GM19035 (cell line): Measurements from ENCODE around the gene MEG3.

Source experiments
- ATAC-seq: cut with Tn5 transposase; IDR thresholded peaks from one replicate; pipeline ENCODE4 v1.9.1; 2021; ENCODE audit not compliant: unreplicated experiment

Gene MEG3

DNA sequence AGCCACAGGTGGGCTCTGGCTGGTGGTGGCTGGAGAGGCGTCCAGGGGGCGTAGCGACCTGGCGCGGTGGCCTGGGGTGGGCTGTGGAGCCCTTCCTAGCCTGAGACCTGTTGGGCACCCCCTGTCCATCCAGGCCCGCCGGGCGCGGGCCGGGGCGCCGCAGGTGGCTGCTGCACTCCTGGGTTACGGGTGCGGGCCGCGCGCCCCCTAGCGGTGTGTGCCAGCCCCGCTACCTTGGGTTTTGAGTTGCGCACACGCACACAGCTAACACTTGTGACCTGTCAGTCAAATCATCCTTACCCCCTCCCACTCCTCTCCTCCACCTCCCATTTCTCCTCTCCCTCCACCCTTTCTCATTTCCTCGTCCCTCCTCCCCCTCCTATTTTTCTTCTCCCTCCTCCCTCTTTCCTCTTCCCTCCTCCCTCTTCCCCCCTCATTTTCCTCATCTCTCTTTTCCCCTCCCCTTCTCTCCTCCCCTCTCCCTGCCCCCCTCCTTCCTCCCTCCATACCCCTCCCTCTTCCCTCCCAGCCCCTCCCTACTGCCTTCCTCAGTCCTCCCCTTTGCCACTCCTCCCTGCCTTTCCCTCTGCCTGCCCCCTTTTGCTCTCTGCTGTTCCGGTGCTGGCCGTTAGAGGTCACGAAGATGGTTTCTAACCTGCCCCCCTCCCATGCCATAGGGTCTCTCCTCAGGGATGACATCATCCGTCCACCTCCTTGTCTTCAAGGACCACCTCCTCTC lies 2.3 kb downstream of the MEG3 start:
- no peak for ATAC-seq

DNA sequence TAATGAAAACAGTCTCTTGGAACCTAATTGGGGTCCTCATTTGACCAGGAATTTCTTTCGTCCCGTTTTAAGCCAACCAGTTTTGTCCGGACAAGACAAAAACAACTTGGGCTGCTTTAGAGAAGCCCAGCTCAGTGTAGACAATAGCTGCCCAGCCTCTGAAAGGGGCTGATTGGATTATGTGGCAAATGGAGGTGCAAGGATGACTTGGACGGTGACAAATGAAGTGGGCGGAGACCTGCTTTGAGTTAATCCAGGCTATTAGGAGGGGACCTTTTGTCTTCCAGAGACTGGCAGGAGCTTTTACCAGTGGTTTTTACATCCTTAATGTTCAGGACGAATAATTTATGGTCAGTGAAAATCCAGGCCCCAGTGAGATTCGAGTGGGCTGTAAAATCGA lies 4.8 kb downstream of the MEG3 start:
- no peak for ATAC-seq

DNA sequence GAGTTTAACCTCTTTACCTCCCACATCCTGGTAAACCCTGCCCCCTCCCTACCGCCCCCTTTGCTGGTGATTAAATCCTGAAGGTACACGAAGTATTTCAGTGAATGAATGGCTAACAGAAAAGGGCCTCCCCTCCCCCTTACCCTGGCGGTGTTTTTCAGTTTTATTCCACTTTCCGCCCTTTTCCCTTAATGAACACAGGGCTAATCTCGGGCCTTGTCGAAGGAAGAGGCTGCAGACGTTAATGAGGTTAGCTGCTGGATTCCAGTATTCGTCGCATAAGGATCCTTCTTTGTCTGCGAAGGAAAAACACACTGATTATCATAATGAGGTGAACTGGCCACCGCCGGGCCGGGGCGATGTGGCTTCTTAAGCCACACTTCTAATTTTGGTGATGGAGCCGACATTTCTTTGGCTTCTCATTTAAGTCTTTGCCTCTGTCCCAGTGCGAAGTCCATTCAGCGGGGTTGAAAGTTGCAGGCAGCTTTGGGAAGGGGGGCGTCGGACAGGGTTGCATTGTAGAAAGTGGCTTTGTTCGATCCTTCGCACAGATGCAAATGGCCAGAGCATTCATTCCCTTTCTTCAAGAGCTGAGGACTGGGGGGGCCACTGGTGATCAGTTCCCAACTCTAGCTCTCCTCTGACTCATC lies 6.5 kb downstream of the MEG3 start:
- ATAC-seq = no peak

DNA sequence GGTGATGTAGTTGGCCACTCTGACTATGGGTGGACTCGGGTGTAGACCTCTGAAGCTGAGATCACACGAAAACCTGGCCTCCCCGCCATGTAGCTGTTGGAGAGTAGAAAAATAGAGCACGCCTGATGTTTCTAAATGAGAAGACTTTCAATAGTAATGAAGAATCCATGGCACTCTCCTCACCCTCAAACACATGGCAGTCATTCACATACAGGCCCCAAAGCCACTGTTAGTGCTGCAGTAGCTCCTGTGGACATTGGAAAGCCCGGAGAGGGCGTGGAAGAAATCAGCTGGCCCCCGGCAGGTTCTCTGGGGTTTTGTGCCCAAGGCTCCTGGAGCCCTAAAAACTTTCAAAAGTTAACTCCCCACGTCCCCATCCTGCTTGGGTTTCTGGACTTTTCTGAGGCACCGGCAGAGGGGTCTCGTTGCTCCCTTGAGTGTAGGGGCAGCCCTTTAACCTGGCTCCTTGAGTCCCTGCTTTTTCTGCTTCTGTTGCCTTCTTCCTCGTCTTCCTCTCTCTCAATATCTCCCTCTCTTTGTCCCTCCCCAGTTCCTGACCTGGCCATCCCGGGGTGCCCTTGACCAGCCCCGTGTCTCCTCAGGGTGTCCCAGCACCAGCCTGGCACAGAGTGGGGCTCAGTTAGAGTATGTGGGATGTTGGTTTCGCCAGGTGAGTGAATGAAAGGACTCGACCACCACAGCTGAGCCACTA lies 8.3 kb downstream of the MEG3 start:
- ATAC-seq = no peak

DNA sequence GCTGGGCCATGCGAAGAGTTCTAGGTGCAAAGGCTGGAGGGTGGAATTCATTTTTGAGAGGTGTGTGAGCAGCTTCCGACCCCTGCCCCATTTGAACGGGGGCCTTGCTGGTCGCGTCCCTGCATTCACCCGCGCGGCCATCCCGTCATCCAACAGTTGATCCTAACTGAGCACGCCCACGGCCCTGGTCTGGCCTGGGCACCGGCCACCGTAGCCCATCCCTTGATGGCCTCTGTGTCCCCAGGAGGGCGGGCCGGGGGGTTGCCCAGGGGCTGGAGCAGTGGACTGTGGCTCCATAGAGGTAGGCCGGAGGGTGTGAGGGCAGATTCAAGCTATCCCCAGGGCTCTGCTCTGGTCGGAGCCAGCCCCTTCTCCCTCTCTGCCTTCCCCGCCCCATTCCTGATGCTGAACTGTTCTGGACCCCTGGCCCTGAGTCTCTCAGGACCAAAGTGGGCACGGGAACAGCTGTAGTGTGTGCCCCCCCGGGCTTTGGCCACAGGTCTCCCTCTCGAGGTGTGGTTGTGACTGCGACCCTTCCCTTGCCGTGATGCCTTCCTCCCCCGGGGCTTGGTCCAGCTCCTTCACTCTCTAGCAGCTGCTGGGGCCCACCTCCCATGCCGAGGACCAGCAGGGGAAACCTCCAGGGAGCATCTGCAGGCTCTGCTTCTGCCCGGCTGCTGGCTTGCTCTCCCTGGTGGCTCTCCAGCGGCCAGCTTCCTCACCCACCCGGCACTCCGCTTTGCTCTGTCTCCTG lies 9.1 kb downstream of the MEG3 start:
- ATAC-seq = no peak

DNA sequence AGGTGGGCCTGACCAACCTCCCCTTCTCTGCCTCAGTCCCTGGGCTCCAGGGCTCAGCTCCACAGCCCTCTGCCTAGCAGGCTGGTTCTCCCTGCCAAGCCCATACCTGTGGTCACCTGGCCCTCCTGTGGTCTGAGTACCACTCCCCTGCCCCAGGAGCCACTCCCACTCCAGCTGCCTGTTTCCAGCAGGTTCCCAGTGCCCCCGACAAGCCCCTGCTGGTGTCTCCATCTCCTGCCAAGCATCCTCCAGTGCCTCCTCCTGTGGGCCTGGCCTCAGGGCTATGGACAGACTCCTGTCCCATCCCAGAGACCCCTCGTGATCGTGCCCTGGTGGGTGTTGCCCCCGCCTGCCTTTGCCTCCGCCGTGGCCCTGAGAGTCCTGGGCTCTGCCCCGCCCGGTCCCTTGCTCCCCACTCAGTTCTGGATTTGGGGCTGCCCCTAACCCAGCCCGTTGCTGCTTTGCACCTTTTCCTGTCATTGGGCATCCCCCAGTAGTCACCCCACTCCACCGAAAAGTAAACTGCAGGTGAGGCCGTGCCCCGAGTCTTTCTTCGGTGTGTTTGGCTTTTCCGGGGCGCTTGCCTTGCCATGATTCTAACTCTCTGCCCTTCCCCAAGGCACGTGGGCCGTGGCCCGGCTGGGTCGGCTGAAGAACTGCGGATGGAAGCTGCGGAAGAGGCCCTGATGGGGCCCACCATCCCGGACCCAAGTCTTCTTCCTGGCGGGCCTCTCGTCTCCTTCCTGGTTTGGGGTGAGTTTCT lies 9.8 kb downstream of the MEG3 start:
- ATAC-seq = no peak

DNA sequence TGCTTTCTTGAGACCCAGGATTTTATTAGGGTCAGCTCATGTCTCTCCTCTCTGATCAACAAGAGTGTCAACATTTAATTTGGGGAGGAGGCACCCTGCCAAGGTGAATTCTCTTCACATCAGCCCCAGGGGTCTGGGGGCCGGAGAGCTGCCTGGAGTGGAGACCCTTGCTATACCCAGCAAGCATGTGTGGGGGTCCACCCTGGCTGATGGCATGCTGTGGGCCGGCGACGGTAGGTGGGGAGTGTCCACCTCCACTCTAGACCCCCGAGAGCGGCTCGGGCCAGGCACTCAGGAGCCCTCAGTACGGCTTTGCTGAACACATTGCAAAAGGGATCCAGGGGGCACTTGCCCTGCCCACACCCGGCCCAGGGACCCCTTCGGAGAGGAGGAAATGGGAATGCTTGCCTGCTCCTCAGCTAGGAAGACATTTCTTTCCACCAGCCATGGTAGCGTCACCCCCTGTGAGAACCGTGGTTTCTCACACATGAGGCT lies 10.4 kb downstream of the MEG3 start:
- ATAC-seq = no peak

DNA sequence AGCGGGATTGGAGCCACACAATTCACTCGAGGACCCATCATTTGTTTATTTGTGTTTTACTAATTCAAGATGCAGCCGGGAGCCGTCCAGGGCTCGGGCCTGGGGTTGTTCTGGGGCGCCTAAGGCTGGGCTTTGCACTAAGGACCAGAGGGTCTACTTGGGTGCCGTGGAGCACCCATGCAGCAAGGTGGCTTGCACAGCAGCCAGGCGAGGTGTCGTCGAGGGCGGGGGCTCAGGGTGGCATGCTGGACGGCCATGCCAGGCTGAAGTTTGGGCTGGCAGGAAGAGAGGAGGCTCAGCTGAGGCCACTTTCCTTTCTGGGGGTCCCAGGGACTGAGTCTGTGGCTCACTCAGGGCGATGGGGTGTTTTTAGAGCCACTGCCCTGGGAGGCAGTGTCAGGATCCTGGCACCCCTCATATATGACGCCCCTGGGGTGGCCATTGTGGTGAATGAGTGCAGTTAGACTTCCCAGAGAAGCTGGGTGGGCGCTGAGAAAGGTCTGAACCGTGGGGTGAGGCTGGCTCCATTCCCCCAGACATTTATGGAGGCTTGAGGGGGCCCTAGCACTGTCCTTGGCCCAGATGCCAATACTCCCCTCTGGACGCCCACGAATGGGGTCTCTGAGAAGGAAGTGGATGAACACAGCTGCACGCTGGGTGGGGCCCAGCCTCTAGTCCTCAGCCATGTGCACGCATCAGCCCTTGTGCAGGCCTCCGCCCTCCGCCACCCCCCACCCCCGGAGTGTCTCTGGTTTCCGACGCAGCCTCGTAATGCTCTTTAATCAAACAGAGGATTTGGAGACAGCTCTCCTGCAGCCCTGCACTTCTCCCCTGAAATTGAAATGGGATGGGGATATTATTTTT lies 11.3 kb downstream of the MEG3 start:
- no peak for ATAC-seq

DNA sequence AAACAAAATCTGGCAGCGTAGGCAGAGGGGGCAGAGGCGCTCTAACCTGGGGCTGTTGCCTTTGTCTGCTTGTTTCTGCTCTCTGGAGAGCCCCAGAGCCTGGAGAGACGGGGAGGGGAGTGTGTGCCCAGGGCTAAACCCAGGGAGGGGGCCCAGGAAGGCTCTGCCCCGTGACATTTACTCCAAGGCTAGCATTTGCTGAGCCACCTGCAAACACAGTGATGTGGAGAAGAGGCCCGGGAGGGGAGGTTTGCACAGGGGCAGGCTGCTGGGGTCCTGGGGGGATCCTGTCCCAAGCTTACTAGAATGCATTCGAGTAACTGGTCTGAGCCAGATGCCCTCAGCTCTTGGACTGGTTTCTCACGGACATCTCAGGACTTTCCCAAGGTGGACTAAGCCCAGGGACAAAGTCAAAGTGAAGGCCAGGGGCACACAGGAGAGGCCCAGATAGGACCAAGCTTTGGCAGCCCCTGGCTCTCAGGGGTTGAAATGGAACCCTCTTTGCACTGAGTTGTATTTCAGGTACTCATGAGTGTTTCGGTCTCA lies 12.0 kb downstream of the MEG3 start:
- ATAC-seq = no peak

DNA sequence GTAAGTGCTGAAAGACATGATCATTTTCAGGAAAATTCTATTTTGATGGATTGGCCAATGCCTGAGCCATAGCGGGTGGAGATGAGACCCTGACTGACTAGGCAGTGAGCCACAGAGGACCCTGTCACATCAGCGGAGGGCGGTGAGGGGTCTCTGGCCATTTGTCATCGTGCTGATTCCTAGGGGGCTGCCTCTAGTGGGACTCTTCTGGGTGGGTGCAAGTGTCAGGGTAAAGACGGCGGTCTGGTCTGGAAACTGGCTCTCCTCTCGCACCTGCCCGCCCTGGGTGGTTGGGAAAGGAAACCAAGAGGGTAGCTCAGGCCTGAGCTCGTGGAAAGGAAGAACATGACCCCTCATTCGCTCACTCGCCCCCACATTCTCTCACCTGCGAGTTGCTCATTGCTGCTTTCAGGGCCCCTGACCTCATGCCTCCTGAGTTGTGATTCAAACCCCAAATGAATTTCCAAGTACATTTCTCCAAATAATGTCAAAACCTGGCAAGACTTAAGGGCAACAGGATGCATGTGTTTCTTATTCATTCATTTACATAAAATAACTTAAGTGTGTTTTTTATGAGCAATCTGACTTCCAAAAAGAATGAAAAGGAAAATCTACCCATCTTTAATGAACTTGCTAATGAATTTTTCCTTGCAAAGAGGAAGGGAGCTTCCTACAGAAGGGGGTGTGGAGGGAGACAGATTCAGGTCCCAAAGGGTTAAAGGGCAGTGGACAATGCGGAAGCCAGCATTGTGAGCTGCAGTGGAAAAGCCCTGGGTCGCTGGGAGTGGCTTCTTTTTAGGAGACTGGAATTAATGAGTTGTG lies 12.8 kb downstream of the MEG3 start:
- no peak for ATAC-seq

DNA sequence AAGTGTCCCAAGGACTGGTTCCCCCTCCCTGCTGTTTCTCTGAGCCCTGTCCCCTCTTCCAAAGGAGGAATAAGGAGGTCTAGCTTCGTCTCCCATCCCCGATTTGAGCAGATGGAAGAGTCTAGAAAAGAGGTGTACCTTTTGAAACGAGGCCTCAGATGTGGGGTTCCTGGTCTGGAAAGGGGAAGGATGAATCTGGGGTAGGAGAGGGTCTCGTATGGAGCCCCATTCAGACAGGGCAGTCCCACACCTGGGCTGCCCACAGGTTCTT lies 13.3 kb downstream of the MEG3 start:
- ATAC-seq = no peak

DNA sequence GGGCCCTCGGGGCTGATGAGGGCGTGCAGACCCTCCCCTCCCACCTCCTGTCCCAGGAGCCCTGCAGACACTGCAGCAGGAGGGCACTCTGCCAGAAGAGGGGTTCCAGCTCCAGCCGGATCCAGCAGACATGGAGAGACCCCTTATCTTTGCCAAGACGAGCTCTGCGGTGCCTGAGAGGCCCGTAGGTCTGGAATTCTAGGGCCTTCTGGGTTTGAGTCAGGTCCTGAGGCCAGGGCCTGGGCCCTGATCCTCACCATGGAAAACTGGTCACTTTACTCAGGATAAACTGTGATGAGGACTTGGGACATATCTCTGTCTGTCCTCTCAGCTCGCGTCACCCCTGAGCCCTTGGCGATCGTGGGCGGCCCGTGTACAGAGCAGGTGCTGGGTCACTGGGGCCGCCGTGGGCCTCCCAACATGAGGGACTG lies 13.8 kb downstream of the MEG3 start:
- ATAC-seq = no peak

DNA sequence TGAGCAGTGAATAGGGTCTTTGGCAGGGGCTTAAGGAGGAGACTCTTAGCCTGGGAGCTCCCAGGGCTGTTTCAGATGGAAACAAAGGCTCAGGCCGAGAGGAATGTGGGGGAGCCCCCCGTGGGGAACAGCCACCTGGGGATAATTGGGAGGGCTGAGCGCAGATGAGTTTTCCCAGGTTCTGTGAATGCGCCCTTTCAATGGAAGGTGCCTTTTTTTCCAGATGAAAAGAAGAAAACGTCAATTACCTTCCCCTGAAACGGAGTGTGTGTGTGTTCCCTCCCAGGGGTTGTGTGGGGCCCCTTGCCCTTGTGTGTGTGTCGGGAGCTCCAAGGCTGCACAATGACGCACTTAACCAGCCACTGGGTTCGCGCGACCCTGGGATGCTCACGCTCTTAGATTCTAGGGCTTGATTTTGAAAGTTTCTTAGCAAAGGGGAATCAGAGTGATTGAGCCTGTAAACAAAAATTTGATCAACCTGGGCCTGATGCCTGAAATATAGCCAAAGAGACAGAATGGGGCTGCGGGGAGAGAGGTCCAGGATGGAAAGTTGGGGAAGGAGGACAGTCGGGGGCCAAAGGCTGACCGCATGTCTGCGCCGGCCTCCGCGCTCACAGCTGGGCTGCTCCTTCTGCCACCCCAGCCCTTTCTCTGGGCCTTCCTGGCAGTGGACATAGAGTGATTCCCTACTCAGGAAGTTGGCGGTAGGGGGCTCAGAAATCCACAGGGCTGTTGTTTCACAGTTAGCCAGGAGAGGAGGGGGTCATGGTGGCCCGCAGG lies 14.6 kb downstream of the MEG3 start:
- ATAC-seq = no peak

DNA sequence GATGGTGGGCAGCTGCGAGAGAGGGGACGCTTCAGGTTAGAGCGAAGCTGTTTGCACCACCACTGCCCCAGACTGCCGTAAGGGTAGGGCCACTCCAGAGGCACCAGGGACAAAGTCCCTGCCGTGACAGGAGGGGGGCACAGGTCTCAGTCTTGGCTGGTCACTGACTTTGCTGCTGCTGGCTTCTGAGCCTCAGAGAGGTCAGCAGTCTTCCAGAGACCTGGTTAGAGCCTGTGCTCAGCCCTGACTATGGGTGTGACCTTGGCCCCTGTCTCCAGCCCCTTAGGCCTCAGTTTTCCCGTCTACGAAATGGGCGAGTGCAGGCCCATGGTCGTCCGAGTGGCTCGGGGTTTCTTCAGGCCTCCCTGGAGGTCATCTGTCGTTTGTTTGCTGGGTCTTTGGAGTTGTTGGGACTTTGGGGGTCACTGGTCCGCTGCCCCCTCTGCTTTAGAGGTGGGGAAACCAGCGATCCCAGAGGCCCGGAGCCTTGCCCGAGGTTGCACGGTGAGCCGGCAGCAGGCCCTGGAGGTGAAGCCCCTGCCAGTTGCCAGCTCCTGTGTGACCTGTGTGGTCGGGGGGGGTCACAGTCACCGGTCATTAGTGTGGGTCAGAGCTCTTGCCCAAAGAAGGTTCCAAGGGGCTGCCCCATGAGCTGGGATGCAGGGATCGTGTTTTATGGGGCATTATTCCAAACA lies 15.3 kb downstream of the MEG3 start:
- no peak for ATAC-seq

DNA sequence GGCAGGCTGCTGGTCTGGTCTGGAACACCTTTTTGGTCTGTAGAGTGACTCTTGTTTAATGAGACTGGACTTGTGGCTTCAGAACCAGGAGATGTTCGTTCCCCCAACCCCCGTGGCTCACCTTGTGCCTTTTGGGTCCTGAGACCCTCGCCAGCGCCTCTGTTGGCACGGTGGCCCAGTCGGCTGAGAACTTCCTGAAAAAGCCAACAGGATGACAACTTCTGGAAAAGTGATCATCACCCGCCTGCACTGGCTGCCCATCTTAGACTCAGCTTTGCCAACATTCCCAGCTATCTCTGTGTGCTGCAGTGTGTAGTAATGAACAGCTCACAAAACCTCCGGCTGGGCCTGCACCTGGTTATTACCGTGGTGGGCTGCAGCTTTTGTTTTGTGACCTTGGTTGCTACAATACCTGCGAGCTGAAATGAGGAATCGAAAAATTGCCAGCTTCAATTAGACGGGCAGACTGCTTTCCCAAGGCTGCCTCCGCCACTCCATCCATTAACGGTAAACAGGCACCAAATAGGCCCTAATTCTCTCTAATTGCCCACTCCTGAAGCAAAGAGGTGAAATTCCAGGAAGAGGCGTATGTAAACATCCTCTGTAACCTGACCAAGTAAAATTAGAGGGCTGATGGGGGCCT lies 16.0 kb downstream of the MEG3 start:
- ATAC-seq = no peak

DNA sequence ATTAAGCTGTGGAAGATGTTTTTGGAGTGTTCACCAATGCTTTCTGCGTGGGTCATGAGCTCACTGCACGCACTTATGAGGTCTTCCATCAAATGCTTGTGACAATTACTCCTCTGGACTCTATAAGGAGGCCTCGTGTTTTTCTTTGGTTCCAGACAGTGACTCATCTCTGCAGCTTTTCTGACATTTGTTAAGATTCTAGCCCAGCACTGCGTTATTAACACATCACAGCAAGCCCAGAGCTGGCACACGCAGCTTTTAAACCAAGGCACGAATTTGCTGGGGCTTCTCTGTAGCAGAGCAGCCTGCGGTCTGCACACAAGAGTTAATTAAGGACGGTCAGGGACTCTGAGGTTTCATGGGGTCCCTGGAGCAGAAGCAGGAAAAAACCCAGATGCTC lies 16.9 kb downstream of the MEG3 start:
- no peak for ATAC-seq

DNA sequence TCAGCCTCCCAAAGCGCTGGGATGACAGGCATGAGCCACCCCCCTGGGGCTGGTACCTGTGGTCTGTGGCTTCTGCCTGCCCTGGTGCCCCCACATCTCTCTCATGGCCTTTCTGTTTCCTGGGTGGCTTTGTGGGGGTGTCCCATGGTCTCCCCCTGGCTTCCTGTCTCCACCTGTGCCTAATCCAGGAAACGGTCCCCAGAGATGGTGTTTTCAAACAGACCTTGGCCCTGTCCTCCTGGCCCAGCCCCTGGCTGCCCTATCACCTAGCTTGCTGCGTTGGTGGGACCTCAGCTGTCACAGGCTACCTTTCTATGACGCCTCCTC lies 18.1 kb downstream of the MEG3 start:
- no peak for ATAC-seq
